ENCODE measurements around the gene CDKL4.
"Not testable (repeated sequence)": the region's sequence is repeated elsewhere in the genome, so short reads cannot be mapped to it uniquely, and the experiment has no call there.

CDKL4 gene

DNA sequence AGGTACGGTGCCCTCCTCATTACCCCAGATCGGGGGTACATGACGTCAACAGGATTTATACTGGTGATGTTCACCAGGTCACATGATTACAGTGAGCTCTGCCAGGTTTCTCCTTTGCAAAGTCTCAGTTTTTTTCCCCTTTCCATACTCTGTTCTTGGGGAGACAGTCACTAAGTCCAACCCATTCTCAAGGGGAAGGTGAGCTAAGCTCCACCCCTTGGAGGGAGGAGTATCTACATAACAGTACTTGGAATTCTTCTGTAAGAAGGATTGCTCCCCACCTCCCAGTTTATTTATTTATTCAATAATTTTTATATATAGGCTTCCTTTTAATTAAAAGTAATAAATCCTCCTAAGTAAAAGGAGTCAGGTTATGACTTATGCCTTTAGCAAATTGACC, 88.8 kb downstream of the CDKL4 start:
- TF ChIP-seq GATA1 (IDR thresholded peaks at IDR 0.05; ENCODE audit: low read depth, low read length) (no peak), POLR2A (IDR thresholded peaks at IDR 0.05; ENCODE audit: low read length) (no peak)
- DNase-seq: no peak

DNA sequence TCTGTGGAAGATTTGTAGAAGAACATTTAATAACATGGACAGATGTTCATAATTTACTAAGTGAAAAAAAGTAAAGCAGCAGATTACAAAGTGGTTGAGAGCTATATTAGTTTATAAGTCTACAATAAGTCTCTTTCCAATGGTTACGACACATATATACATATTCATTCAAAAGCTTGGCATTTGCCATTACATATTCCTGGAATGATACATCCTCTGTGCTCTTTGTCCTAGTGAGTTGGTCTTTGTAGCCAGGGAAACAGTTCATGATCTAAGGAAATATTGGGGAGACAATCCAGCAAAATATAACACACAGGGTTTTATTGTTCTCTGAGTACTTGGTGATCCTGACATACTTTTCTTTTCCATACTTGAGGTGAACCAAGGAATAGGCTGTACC, 90.5 kb downstream of the CDKL4 start:
- TF ChIP-seq GATA1 (IDR thresholded peaks at IDR 0.05; ENCODE audit: low read depth, low read length): no peak
- no peak for TF ChIP-seq POLR2A (IDR thresholded peaks at IDR 0.05; ENCODE audit: low read length)

DNA sequence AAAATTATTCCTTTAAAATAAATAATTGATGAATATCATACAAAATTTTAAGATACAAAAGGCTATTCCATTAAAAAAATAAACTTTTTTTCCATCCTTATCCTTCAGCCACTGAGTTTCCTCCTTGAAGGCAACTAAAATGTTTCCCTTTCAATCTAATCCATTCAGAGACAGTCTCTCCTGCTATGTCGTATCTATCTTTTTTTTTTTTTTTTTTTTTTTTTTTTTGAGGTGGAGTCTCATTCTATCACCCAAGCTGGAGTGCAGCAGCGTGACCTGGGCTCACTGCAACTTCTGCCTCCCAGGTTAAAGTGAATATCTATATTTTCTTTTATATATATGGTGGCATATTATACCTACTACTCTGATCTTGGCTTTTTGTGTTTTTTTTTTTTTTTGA, 91.3 kb downstream of the CDKL4 start:
- peak in 1 of 2 experiments; percentile 22 for DNase-seq
- TF ChIP-seq GATA1 (IDR thresholded peaks at IDR 0.05; ENCODE audit: low read depth, low read length) (no peak), POLR2A (IDR thresholded peaks at IDR 0.05; ENCODE audit: low read length) (no peak)

More for the DNA sequence above, 90.5 kb downstream of the CDKL4 start:
- DNase-seq: no peak

DNA sequence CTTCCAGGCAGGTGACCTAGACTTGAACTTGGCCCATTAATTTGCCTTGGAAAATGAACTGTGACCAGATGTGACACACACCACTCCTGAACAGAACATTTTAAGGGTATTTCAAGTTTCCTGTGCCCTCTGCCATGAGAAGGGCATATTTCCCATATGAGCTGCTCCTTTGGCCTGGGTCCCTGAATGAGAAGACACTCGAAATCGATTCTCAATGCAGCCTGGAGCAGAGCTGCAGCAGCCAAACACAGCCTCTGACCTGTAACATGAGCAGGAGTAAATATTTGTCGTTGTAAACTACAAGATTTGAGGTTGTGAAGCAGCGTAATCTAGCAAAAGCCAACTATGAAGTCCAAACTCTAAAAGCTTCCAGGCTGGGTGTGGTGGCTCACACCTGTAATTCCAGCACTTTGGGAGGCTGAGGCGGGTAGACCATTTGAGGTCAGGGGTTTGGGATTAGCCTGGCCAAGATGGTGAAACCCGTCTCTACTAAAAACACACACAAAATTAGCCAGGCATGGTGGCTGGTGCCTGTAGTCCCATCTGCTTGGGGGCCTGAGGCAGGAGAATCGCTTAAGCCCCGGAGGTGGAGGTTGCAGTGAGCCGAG, 92.8 kb downstream of the CDKL4 start:
- DNase-seq: no peak
- no peak for TF ChIP-seq GATA1 (IDR thresholded peaks at IDR 0.05; ENCODE audit: low read depth, low read length)
- TF ChIP-seq POLR2A (IDR thresholded peaks at IDR 0.05; ENCODE audit: low read length): no peak

DNA sequence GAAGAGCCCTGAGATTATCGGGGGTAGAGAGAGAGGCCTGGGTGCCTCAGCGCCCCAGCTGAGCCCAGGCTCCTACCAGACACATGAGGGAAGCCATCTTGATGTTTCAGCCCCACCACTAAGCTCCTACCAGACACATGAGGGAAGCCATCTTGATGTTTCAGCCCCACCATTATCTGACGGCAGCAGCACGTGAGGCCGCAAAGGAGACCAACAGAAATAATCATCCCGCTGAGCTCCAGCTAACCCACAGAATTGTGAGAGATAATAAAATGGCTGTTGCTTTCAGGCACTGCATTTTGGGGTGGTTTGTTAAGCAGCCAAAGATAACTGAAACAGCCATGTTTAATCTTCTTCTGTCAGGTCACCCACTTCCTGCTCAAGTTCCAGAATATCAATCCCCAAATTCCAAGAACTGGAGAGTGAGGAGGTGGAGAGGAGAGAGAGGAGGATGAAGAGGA, 93.6 kb downstream of the CDKL4 start:
- no peak for TF ChIP-seq POLR2A (IDR thresholded peaks at IDR 0.05; ENCODE audit: low read length)
- no peak for TF ChIP-seq GATA1 (IDR thresholded peaks at IDR 0.05; ENCODE audit: low read depth, low read length)
- DNase-seq: peak; percentile 63 to 84

DNA sequence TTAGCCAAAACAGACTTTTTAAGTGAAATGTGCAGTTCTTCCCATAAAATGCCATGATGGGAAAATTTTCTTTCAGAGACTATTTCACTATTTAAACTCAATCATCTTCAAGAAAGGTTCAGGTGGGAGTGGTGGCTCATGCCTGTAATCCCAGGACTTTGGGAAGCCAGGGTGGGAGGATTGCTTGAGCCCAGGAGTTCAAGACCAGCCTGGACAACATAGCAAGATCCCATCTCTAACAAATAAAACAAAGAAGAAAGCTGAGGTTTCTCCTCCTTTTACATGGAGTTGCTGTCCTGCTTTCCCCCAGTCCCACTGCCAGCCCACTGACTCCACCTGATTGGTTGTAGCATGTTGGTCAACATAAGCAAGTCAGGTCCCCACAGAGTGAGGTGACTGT, 97.1 kb downstream of the CDKL4 start:
- DNase-seq: no peak
- TF ChIP-seq GATA1 (IDR thresholded peaks at IDR 0.05; ENCODE audit: low read depth, low read length) (no peak), POLR2A (IDR thresholded peaks at IDR 0.05; ENCODE audit: low read length) (no peak)

DNA sequence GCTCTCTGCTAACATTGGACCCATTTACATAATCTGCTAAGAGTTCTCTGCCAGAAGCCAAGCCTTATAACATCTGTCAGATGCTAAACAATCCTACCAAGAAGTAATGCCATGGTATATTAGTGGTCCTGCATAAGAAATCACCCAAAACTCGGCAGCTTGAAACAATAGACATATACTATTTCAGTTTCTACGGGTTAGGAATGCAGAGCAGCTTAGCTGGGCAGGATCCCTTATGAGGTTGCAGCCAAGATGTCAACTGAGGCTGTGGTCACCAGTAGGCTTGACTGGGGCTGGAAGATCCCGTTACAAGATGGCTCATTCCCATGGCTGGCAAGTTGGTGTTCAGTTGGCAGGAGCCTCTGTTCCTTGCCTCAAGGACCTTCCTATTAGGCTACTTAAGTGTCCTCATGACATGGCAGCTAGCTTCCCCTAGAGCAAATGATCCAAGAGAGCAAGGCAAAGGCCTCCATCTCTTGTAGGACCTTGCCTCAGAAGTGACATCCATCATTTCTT, 97.8 kb downstream of the CDKL4 start:
- no peak for DNase-seq
- no peak for TF ChIP-seq POLR2A (IDR thresholded peaks at IDR 0.05; ENCODE audit: low read length)
- TF ChIP-seq GATA1 (IDR thresholded peaks at IDR 0.05; ENCODE audit: low read depth, low read length): no peak

DNA sequence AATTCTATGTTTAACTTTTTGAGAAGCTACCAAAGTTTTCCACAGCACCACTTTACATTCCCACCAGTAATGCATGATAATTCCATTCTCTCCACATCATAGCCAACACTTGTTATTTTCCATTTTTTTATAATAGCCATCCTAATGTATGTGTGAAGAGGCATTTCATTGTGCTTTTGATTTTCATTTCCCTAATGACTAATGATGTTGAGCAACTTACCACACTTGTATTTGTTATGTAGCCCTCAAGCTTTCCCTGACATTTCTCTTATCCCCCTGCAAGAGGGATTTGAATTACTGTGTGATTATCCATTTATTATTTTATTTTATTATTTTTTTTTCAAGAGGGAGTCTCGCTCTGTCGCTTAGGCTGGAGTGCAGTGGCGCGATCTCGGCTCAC, 99.4 kb downstream of the CDKL4 start:
- no peak for DNase-seq
- TF ChIP-seq GATA1 (IDR thresholded peaks at IDR 0.05; ENCODE audit: low read depth, low read length) (no peak), POLR2A (IDR thresholded peaks at IDR 0.05; ENCODE audit: low read length) (no peak)

DNA sequence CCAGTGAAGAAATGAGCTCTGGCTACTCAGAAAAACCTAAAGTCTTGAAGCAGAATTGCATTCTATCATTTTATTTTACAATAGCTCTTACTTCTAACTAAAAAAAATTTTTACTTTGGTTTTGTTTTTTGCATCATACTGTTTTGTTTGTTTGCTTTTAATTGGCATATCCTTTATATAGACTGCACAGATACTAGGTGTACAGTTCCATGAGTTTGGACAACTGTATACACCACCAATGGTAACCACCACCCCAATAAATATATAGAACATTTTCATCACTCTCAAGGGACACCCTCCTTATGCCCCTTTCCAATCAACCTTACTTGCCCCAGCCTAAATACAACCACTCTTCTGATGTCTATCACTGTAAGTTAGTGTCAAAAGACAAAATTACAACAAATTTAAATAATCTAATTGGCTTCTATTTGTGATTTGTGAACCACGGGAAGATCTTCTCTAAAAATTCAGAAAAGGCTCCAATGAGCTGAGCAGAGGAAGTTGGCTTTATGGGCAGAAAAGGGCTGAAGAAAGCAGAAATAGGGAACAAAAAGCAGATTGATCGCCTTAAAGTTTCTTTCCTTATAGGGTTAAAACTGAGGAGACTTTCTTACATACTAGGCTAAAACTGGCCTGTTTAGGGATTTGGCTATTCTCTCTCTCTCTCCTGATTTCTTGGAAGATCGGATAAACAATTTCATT, 100.7 kb downstream of the CDKL4 start:
- TF ChIP-seq GATA1 (IDR thresholded peaks at IDR 0.05; ENCODE audit: low read depth, low read length) (no peak), POLR2A (IDR thresholded peaks at IDR 0.05; ENCODE audit: low read length) (no peak)
- DNase-seq: no peak

DNA sequence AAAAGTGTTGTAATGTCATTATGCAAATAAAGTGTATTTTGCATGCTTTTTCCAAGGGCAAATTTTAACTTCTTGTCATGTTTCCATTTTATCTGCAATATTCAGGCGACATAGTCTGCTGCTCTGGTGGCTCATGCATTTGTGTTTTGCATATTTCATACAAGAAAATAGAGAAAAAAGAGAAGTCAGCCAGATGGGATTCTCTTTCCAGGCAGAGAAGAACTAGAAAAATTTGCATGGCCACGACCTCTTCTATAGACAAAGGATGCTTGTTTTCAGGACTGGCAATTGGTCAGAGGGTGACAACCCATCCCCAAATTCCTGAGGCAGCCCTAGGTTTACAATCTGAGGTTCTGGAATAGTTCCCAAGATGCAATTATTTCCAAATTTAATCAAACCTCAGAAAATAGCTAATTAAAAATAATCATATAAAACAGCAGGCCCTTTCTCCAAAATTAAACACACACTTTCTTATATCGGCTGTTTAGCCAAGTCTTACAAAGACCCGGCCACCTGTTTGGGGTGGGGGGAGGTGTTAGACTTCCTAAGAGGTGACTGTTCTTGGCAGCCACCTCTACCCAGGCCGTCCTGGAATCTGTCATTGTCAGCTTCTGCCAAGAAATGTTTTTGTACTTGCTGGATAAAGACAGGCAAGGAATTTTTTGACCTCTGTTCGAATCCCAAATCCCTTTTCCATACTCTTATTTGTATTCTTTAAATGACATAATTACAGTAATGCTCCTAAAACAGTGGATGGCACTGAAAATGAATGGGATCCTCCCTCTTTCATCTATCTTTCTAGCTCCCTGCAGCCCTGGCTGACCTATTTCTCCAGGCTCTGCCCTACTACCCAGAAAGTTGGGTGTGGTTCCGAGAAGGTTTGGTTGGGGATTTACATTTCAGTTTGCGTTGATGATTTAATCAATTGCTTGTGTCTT, 102.2 kb downstream of the CDKL4 start:
- no peak for TF ChIP-seq GATA1 (IDR thresholded peaks at IDR 0.05; ENCODE audit: low read depth, low read length)
- TF ChIP-seq POLR2A (IDR thresholded peaks at IDR 0.05; ENCODE audit: low read length): peak; percentile 29
- peak; percentile 88 to 90 for DNase-seq

DNA sequence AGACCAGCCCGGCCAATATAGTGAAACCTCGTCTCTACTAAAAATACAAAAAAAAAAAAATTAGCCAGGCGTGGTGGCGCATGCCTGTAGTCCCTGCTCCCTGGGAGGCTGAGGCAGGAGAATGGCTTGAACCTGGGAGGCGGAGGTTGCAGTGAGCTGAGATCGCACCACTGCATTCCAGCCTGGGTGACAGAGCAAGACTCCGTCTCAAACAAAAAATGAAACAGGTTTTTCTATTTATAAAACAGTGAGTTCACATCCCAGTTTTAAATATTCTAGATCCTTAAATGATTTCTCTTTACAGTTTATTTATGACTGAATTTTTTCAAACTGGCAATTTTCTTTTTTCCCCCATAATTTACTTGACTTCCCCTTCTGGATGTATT, 102.8 kb downstream of the CDKL4 start:
- DNase-seq: not testable (repeated sequence)

DNA sequence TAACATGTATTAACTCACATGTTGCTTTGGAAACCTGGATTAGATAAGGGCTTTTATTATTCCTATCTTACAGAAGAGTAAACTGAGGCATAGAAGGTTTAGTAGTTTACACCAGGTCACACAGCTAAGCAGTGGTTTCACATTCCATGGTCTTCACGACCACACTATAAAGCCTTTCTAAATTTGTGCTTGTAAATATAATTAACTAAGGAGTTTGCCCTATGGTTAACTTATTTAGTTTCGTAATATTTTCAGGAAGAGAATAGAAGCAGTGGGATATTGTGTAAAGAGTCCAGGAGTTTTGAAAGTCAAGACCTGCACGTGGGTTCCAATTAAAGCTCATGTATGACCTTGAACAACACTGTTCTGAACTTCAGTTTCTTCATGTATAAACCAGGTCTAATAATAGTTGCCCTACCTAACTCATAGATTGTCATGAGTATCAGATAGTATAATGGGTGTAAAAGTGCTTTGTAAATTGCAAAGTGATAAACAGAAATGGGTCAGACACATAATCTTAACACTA, 103.4 kb downstream of the CDKL4 start:
- TF ChIP-seq GATA1 (IDR thresholded peaks at IDR 0.05; ENCODE audit: low read depth, low read length): no peak
- no peak for TF ChIP-seq POLR2A (IDR thresholded peaks at IDR 0.05; ENCODE audit: low read length)

DNA sequence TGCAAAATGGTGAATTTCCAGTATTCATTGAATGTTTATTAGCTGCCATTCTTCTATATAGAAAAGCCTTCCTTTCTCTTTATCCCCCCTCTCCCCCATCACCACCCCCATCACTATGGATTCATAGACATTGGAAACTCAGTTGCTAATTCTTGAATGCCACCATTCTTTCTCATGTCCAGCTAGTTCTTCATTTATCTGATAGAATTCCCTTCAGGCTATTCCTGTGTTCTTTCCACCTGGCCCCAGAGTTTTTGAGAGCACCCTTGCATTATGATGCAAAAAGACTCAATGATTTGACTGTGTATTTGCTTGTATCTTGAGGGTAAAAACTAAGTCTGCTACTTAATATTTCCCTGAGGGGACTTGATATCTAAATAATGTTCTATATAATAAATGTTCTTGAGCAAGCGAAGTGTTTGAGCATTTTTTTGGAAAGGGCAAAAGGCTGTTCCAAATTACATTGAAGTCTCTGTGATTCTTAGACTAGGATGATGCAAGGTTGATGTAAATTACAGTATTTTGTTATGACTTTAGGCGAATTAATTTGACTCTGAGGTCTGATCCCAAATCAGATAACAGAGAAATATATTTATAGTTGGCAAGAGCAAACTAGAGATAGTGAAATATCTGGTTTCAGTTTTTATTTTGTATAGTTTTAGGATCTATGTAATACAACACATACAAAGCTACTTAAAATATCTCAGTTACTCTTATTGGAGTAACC, 104.1 kb downstream of the CDKL4 start:
- TF ChIP-seq GATA1 (IDR thresholded peaks at IDR 0.05; ENCODE audit: low read depth, low read length) (no peak), POLR2A (IDR thresholded peaks at IDR 0.05; ENCODE audit: low read length) (no peak)
- DNase-seq: peak; percentile 17 to 57

More for the DNA sequence above, 103.4 kb downstream of the CDKL4 start:
- DNase-seq: no peak
